Measurements from ENCODE around the gene LEF1. TPM values are rescaled to one million over a fixed set of nuclear protein-coding genes. Genes with fewer than 3 reads are reported as not detected.

Gene LEF1
- total and polyA plus RNA-seq, 12 donors: 0.22 to 4.6 (median 0.76) TPM; not detected in 1

DNA sequence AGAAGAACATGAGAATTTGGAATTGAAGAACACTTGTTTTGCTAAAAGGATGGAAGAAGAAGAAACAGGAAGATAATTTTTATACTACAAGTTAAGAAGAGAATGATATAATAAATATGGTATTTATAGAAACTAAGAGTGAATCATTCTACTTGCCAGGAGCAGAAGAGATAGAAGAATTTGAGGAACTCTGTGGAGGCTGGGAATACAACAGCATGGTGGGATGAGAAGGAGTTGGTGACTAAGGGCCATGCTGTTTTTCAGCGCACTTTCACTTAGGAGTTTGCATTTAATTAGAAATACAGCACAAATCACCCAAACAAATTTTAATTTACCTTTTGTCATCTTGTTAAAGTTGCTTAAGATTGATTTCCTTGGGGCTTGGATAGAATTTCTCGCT lies 158.6 kb downstream of the LEF1 start:
- Histone ChIP-seq H3K36me3 (peaks cover 0 to 48% (median 19%) of the 10 kb centered on the region in 9 donors), H3K4me1 (peaks cover 0 to 30% (median 18%) of the 10 kb centered on the region in 9 donors), H3K4me3 (no peak overlapping the region), H3K27me3 (no peaks in the 10 kb centered on the region), H3K27ac (no peak overlapping the region), H3K9me3 (no peaks in the 10 kb centered on the region)
- no peak for DNase-seq
- intact Hi-C loops (cut with DNase I): loop anchor here in 1 of 10 donors (10.0 kb wide), 1 partner anchor 565 kb away; no protein-coding TSS in a partner anchor
- WGBS, 2 donors: 96% methylated on average over 2 of the region's 2 CpGs
- TF ChIP-seq, protein P1, sequence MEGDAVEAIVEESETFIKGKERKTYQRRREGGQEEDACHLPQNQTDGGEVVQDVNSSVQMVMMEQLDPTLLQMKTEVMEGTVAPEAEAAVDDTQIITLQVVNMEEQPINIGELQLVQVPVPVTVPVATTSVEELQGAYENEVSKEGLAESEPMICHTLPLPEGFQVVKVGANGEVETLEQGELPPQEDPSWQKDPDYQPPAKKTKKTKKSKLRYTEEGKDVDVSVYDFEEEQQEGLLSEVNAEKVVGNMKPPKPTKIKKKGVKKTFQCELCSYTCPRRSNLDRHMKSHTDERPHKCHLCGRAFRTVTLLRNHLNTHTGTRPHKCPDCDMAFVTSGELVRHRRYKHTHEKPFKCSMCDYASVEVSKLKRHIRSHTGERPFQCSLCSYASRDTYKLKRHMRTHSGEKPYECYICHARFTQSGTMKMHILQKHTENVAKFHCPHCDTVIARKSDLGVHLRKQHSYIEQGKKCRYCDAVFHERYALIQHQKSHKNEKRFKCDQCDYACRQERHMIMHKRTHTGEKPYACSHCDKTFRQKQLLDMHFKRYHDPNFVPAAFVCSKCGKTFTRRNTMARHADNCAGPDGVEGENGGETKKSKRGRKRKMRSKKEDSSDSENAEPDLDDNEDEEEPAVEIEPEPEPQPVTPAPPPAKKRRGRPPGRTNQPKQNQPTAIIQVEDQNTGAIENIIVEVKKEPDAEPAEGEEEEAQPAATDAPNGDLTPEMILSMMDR (IDR thresholded peaks at IDR 0.05): no peak
- ATAC-seq: no peak

DNA sequence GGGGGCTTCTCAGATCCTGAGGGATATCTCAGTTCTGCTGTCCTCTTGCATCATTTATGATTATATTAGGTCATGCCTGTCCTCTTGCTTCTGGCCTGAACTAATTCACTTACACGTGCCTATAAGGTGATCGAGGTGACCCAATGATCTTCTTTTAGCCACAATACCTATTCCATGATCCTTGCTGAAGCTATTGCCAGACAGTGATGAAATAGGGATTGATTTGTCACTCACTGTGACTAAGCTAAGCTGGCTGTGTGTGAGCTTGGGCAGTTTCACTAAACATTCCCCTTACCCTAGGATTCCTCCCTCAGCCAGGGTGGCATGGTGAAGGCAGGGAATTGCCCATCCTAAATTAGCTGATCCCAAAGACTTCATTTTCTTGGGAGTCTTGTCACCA lies 160.0 kb downstream of the LEF1 start:
- ATAC-seq (peak in 6 of 8 donors; percentile 44 to 81 (median 56)), DNase-seq (no peak)
- TF ChIP-seq, protein P1 (IDR thresholded peaks at IDR 0.05): no peak
- no peak overlapping the region for H3K4me3 ChIP-seq
- 71 to 77% methylated on average over 2 of the region's 2 CpGs for WGBS, 2 donors
- peaks cover 0 to 33% (median 5%) of the 10 kb centered on the region in 9 donors for H3K36me3 ChIP-seq
- peaks cover 0 to 42% (median 20%) of the 10 kb centered on the region in 9 donors for H3K4me1 ChIP-seq
- peak overlapping the region in 4 of 10 donors; percentile 9 to 61 (median 26) for H3K27ac ChIP-seq
- intact Hi-C loops (cut with DNase I): no loop called here
- no peaks in the 10 kb centered on the region for H3K9me3 ChIP-seq
- H3K27me3 ChIP-seq: no peaks in the 10 kb centered on the region

DNA sequence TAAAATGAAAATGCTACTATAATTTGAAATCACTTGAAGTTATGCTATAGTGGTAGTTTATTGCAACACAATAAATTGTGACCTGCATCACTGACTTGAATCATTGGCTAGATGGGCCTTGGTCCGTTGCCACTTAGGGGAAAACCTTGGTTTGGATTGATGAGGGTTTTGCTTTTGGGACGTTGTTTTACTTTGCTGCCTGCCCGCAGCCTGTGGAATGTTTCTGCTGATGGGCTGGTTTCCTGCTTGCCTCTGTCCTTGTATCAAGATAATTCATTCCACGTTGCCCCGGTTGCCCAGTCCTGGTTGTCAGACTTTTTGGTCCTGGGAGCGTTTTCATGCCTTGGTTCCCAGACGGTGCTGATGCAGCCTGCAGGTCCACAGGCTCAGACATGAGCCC lies 160.7 kb downstream of the LEF1 start:
- DNase-seq (no peak), ATAC-seq (no peak)
- intact Hi-C loops (cut with DNase I): no loop called here
- H3K9me3 ChIP-seq: no peaks in the 10 kb centered on the region
- H3K27me3 ChIP-seq: no peaks in the 10 kb centered on the region
- H3K4me3 ChIP-seq: no peak overlapping the region
- peaks cover 0 to 45% (median 20%) of the 10 kb centered on the region in 9 donors for H3K4me1 ChIP-seq
- peaks cover 0 to 30% (median 5%) of the 10 kb centered on the region in 9 donors for H3K36me3 ChIP-seq
- peak overlapping the region in 3 of 10 donors; percentile 6 to 61 (median 42) for H3K27ac ChIP-seq
- WGBS, 2 donors: 84 to 86% methylated on average over 7 of the region's 7 CpGs
- TF ChIP-seq, protein P1 (IDR thresholded peaks at IDR 0.05): no peak

DNA sequence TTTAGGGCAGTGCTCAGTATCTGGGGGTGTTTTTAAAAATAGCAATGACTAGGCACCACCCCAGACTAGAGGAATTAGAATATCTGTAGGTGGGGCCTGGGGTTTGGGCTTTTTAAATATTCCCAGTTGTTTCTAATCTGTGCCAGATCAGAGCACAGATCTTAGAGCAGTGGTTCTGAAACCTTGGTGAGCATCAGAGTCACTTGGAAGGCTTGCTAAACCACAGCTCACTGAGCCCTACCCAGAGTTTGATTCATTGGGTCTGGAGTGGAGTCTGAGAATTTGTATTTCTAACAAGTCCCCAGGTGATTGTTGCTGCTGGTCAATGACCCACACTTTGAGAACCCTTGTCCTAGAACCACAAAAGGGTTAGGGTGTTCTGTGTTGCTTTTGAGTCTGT lies 162.4 kb downstream of the LEF1 start:
- intact Hi-C loops (cut with DNase I): no loop called here
- no peaks in the 10 kb centered on the region for H3K27me3 ChIP-seq

More for the DNA sequence above, 162.4 kb downstream of the LEF1 start:
- Histone ChIP-seq H3K27ac (peak overlapping the region in 5 of 10 donors; percentile 12 to 49 (median 38)), H3K36me3 (peaks cover 0 to 17% (median 5%) of the 10 kb centered on the region in 9 donors), H3K9me3 (no peaks in the 10 kb centered on the region), H3K4me3 (no peak overlapping the region), H3K4me1 (peaks cover 0 to 55% (median 20%) of the 10 kb centered on the region in 9 donors)
- ATAC-seq: peak in 2 of 8 donors; percentile 22 to 44
- TF ChIP-seq, protein P1 (IDR thresholded peaks at IDR 0.05): no peak
- DNase-seq: no peak

Measured in heart right ventricle (tissue), 16 donors.